GM21723 (cell line): Measurements from ENCODE around the gene PPP3CA.
"Not testable (repeated sequence)": the region's sequence is repeated elsewhere in the genome, so short reads cannot be mapped to it uniquely, and the experiment has no call there.

Source experiments
- ATAC-seq: cut with Tn5 transposase; IDR thresholded peaks from one replicate; pipeline ENCODE4 v1.9.1; 2021; ENCODE audit warnings: mild to moderate bottlenecking, moderate library complexity; ENCODE audit not compliant: unreplicated experiment

The PPP3CA gene

GRCh38 chr4:101020956-101021355, 326.4 kb downstream of the PPP3CA start:
- peak; percentile 57 for ATAC-seq

GRCh38 chr4:101019941-101020401, 327.4 kb downstream of the PPP3CA start:
- ATAC-seq = peak; percentile 46

GRCh38 chr4:101019313-101019712, 328.0 kb downstream of the PPP3CA start:
- ATAC-seq = peak; percentile 0

GRCh38 chr4:101018836-101019235, 328.5 kb downstream of the PPP3CA start:
- ATAC-seq = peak; percentile 68

GRCh38 chr4:101014417-101014816, 332.9 kb downstream of the PPP3CA start:
- ATAC-seq = peak; percentile 40

- no peak for ATAC-seq
Measured at GRCh38 chr4:101010987-101011386, 336.3 kb downstream of the PPP3CA start.

GRCh38 chr4:101009471-101009870, 337.9 kb downstream of the PPP3CA start:
- ATAC-seq = peak; percentile 73

GRCh38 chr4:101008503-101008902, 338.8 kb downstream of the PPP3CA start:
- ATAC-seq = no peak

- no peak for ATAC-seq
Measured at GRCh38 chr4:101005659-101006058, 341.7 kb downstream of the PPP3CA start.

GRCh38 chr4:101000496-101000895, 346.8 kb downstream of the PPP3CA start:
- ATAC-seq = no peak

- no peak for ATAC-seq
Measured at GRCh38 chr4:100995671-100996070, 351.7 kb downstream of the PPP3CA start.

- not testable (repeated sequence) for ATAC-seq
Measured at GRCh38 chr4:100995002-100995401, 352.3 kb downstream of the PPP3CA start.

GRCh38 chr4:100991332-100992069, 355.8 kb downstream of the PPP3CA start:
- not testable (repeated sequence) for ATAC-seq

- no peak for ATAC-seq
Measured at GRCh38 chr4:100989401-100989800, 357.9 kb downstream of the PPP3CA start.

- no peak for ATAC-seq
Measured at GRCh38 chr4:100988876-100989275, 358.4 kb downstream of the PPP3CA start.

GRCh38 chr4:100986360-100986868, 360.9 kb downstream of the PPP3CA start:
- ATAC-seq = no peak

- no peak for ATAC-seq
Measured at GRCh38 chr4:100985576-100985975, 361.8 kb downstream of the PPP3CA start.

- ATAC-seq = no peak
Measured at GRCh38 chr4:100984901-100985300, 362.4 kb downstream of the PPP3CA start.

- no peak for ATAC-seq
Measured at GRCh38 chr4:100983426-100983825, 363.9 kb downstream of the PPP3CA start.

GRCh38 chr4:100982345-100982744, 365.0 kb downstream of the PPP3CA start:
- ATAC-seq = no peak

GRCh38 chr4:100981447-100982204, 365.7 kb downstream of the PPP3CA start:
- no peak for ATAC-seq

- no peak for ATAC-seq
Measured at GRCh38 chr4:100979736-100980135, 367.6 kb downstream of the PPP3CA start.
